Left ventricle myocardium inferior (tissue), 1 donor: ENCODE measurements around the gene CREBRF. TPM values are rescaled to one million over a fixed set of nuclear protein-coding genes. Genes with fewer than 3 reads are reported as not detected.

Experiments
- DNase-seq: peaks from one replicate; pipeline ENCODE4 v3.0.0-alpha.2; 2020
- H3K27ac ChIP-seq: fragments of 200-600 bp; replicated peaks from 2 replicates; pipeline ENCODE4 v1.8.0; 2021
- H3K27me3 ChIP-seq: fragments of 200-600 bp; 2 replicates; pipeline ENCODE4 v1.8.0; 2021; ENCODE audit warnings: low read depth
- H3K36me3 ChIP-seq: fragments of 200-600 bp; 2 replicates; pipeline ENCODE4 v1.8.0; 2021
- H3K4me1 ChIP-seq: fragments of 200-600 bp; 2 replicates; pipeline ENCODE4 v1.8.0; 2021
- H3K4me3 ChIP-seq: fragments of 200-600 bp; 2 replicates; pipeline ENCODE4 v1.8.0; 2021; ENCODE audit warnings: mild to moderate bottlenecking, moderate library complexity
- H3K9me3 ChIP-seq: fragments of 200-600 bp; replicated peaks from 2 replicates; pipeline ENCODE4 v1.8.0; 2021
- intact Hi-C: fragments of 100-400 bp; cut with micrococcal nuclease; formaldehyde crosslinking; loops from one replicate; pipeline ENCODE4 v1.11.0; 2022
- total RNA-seq: library from RNA; stranded (reverse); fragmentation: NEBNext Ultra II Directional; extraction: Animal tissue kit (Norgen Biotek cat#: 25700); gene quantifications from one replicate; pipeline ENCODE4 v1.2.1, GENCODE V29; 2021
- TF ChIP-seq, protein P1 (sequence below): fragments of 200-600 bp; IDR thresholded peaks from 2 replicates; pipeline ENCODE4 v1.8.0; 2021; ENCODE audit warnings: antibody characterized with exemption, mild to moderate bottlenecking, borderline replicate concordance
- donor health status: DM: no; HTN: yes; CAD: no; lungs with severe emphysema.

CREBRF gene
- total RNA-seq, 1 donor from 2014 or later = 24.1 TPM

DNA sequence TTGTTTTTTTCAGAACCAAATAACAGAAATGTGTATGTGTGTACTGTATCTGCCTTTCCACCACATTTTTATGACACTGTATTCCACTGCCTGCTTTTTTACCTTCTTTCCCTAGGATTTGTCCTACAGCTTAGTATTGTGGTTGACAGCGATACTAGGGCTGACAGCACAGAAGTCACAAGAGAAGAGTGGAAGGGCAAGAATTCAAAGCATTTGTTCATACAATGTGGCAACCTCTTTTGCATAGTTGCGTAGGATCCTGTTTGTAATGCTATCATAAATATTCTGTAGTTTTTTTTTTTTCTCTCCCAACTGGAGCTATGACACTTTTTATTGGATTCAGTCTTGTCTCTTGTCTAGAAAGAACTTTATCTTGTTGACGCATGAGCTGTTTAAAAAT is 82.6 kb downstream of the CREBRF start:
- Histone ChIP-seq H3K36me3 (peaks cover 16% of the 10 kb centered on the region), H3K27ac (no peak overlapping the region), H3K4me3 (no peak overlapping the region), H3K4me1 (peaks cover under 1% of the 10 kb centered on the region), H3K27me3 (no peaks in the 10 kb centered on the region), H3K9me3 (no peaks in the 10 kb centered on the region)
- TF ChIP-seq, protein P1, sequence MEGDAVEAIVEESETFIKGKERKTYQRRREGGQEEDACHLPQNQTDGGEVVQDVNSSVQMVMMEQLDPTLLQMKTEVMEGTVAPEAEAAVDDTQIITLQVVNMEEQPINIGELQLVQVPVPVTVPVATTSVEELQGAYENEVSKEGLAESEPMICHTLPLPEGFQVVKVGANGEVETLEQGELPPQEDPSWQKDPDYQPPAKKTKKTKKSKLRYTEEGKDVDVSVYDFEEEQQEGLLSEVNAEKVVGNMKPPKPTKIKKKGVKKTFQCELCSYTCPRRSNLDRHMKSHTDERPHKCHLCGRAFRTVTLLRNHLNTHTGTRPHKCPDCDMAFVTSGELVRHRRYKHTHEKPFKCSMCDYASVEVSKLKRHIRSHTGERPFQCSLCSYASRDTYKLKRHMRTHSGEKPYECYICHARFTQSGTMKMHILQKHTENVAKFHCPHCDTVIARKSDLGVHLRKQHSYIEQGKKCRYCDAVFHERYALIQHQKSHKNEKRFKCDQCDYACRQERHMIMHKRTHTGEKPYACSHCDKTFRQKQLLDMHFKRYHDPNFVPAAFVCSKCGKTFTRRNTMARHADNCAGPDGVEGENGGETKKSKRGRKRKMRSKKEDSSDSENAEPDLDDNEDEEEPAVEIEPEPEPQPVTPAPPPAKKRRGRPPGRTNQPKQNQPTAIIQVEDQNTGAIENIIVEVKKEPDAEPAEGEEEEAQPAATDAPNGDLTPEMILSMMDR = no peak
- intact Hi-C loops = no loop called here
- DNase-seq = no peak

DNA sequence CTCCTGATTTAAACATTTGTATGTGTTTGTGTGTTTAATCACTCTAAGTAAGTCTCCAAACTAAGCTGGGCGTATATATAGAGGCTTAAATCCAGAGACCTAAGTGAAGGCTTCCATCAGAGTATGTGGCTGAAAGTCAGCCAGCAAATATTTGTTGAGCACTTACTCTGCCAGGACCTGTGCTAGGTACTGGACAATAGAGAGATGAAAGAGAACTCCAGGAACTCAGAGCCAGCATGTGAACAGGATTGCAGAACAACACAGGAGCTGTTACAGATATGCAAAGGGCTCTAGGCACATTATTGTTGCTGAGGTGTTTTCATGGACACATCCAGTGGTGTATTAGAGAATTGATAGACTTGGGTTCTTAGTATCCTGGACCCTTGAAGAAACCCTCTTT is 83.5 kb downstream of the CREBRF start:
- intact Hi-C loops = no loop called here
- H3K36me3 ChIP-seq = peaks cover 12% of the 10 kb centered on the region
- H3K4me1 ChIP-seq = peaks cover 9% of the 10 kb centered on the region
- H3K9me3 ChIP-seq = no peaks in the 10 kb centered on the region
- DNase-seq = no peak
- H3K27ac ChIP-seq = no peak overlapping the region
- TF ChIP-seq, protein P1 = no peak
- no peak overlapping the region for H3K4me3 ChIP-seq
- no peaks in the 10 kb centered on the region for H3K27me3 ChIP-seq

- no peak for DNase-seq
- TF ChIP-seq, protein P1 = no peak
- no peaks in the 10 kb centered on the region for H3K9me3 ChIP-seq
- H3K27ac ChIP-seq = no peak overlapping the region
- no peak overlapping the region for H3K4me3 ChIP-seq
- intact Hi-C loops = no loop called here
- H3K27me3 ChIP-seq = no peaks in the 10 kb centered on the region
- H3K4me1 ChIP-seq = peaks cover 19% of the 10 kb centered on the region
- H3K36me3 ChIP-seq = peaks cover 9% of the 10 kb centered on the region
Observed at GRCh38 chr5:173140769-173141168, 84.6 kb downstream of the CREBRF start.

DNA sequence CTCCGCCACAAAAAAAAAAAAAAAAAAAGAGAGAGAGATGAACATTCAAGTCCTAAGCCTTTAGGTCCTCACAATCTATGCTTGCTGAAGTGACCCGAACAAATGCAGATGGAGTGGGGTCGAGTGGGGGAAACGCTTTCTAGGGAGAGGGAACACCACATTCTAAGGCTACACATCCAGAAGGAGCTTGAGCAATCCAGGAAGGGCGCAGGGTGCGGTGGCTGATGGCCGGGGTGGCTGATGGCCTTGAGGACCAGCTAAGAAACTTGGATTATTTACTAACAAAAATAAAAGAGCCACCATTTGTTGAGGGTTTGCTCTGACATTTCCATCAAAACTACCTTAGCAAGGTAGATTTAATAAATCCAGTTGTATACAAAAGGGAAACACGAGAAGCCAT is 87.4 kb downstream of the CREBRF start:
- peaks cover 26% of the 10 kb centered on the region for H3K36me3 ChIP-seq
- peaks cover 19% of the 10 kb centered on the region for H3K4me1 ChIP-seq
- intact Hi-C loops = no loop called here
- no peak for DNase-seq
- no peaks in the 10 kb centered on the region for H3K9me3 ChIP-seq
- no peak overlapping the region for H3K27ac ChIP-seq
- no peaks in the 10 kb centered on the region for H3K27me3 ChIP-seq
- TF ChIP-seq, protein P1 = no peak
- no peak overlapping the region for H3K4me3 ChIP-seq

DNA sequence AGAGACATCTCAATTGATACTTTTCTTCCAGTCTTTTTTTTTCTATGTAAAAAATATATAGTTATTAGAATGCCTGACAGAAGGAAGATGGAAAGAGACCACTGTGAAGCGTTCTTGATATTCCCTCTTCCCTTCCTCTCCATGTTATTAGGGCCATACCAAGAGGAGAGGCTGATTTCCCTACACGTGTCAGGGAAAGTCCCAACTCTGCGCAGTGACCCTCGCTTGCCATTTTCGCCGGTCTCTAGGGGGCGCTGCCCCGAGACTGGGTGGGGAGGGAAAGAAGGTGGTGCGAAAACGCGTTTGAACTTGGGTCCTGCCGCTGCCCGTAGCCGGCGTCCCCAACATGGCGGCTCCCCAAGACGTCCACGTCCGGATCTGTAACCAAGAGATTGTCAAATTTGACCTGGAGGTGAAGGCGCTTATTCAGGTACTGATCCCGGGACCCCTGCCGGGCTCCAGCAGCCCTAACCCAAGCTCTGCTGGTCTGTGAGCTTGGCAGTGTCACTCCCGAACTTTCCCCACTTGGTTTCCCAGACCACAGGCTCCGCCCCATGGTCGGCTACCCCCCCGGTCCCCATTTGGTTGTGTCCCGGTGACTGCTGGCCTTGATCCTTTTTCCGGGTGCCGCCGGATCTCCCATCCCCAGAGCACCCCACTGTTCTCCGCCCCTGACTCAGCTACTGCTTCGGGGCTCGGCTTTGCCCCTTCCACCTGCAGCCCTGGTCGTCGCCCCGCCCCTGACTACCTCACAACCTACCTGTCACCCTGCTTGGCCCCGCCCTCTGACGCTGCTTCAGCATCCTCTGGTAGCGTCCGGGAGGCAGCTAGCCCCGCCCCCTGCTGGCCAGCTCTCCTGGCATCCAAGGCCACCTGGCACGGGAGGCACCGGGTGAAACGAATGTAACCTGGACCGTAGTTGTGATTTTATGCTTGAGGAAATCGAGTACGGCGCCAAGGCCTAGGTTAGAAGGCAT is 88.3 kb downstream of the CREBRF start, which contains the start of gene BNIP1:
TSS of gene BNIP1 (plus strand) at position 332 of the 977 bp plus-strand sequence. CDS start at position 347, 15 bp downstream.
- Histone ChIP-seq H3K9me3 (no peaks in the 10 kb centered on the region), H3K27me3 (no peaks in the 10 kb centered on the region), H3K4me3 (peak within 1 kb of the TSS; percentile 99), H3K36me3 (peaks cover 29% of the 10 kb centered on the region), H3K4me1 (peaks cover 19% of the 10 kb centered on the region), H3K27ac (peak within 1 kb of the TSS; percentile 95)
- peak; percentile 95 for DNase-seq
- intact Hi-C loops = no loop called here
- TF ChIP-seq, protein P1 = peak; percentile 96
